ENCODE results near the gene OGA.

OGA gene

GRCh38 chr10:101816376-101816775 lies 1.9 kb downstream of the OGA start:
- no peak for TF ChIP-seq SNAI2 (CRISPR knock-in tag; IDR thresholded peaks at IDR 0.05)
- no peak for TF ChIP-seq ZFP3 (CRISPR knock-in tag; IDR thresholded peaks at IDR 0.05)
- TF ChIP-seq ZFP30 (CRISPR knock-in tag; IDR thresholded peaks at IDR 0.05): no peak
- TF ChIP-seq ZNF70 (CRISPR knock-in tag; IDR thresholded peaks at IDR 0.05): no peak
- TF ChIP-seq TCF4 (CRISPR knock-in tag; IDR thresholded peaks at IDR 0.05; ENCODE audit: borderline replicate concordance): no peak
- TF ChIP-seq OSR1 (CRISPR knock-in tag; IDR thresholded peaks at IDR 0.05): no peak
- no peak for TF ChIP-seq PATZ1 (CRISPR knock-in tag; IDR thresholded peaks at IDR 0.05; ENCODE audit: borderline replicate concordance)
- TF ChIP-seq ZNF8 (CRISPR knock-in tag; IDR thresholded peaks at IDR 0.05): no peak
- no peak for TF ChIP-seq PPARA (CRISPR knock-in tag; IDR thresholded peaks at IDR 0.05; ENCODE audit: borderline replicate concordance)
- TF ChIP-seq CREB5 (CRISPR knock-in tag; IDR thresholded peaks at IDR 0.05; ENCODE audit: low read depth): no peak
- TF ChIP-seq TOX (CRISPR knock-in tag; IDR thresholded peaks at IDR 0.05; ENCODE audit: borderline replicate concordance): no peak
- no peak for TF ChIP-seq BACH2 (CRISPR knock-in tag; IDR thresholded peaks at IDR 0.05; ENCODE audit: borderline replicate concordance)
- TF ChIP-seq ZNF565 (CRISPR knock-in tag; conservative IDR thresholded peaks at IDR 0.05; ENCODE audit: low read depth): no peak
- TF ChIP-seq CSDC2 (CRISPR knock-in tag; IDR thresholded peaks at IDR 0.05): no peak
- no peak for TF ChIP-seq ESRRG (CRISPR knock-in tag; IDR thresholded peaks at IDR 0.05)
- no peak; the same call in 1 of the 2 replicates for TF ChIP-seq CSRNP3 (CRISPR knock-in tag; IDR thresholded peaks at IDR 0.05)
- TF ChIP-seq ISL1 (CRISPR knock-in tag; IDR thresholded peaks at IDR 0.05): no peak
- no peak for TF ChIP-seq ZC3H10 (CRISPR knock-in tag; IDR thresholded peaks at IDR 0.05)
- ATAC-seq: no peak

GRCh38 chr10:101814466-101815071 lies 3.7 kb downstream of the OGA start:
- TF ChIP-seq PATZ1 (CRISPR knock-in tag; IDR thresholded peaks at IDR 0.05; ENCODE audit: borderline replicate concordance) (no peak), ZNF565 (CRISPR knock-in tag; conservative IDR thresholded peaks at IDR 0.05; ENCODE audit: low read depth) (no peak), POU6F1 (CRISPR knock-in tag; IDR thresholded peaks at IDR 0.05; ENCODE audit: borderline replicate concordance, low read depth) (no peak), ISL1 (CRISPR knock-in tag; IDR thresholded peaks at IDR 0.05) (no peak), TOX (CRISPR knock-in tag; IDR thresholded peaks at IDR 0.05; ENCODE audit: borderline replicate concordance) (no peak), TSHZ2 (CRISPR knock-in tag; IDR thresholded peaks at IDR 0.05) (no peak), GLIS3 (CRISPR knock-in tag; IDR thresholded peaks at IDR 0.05) (no peak), TCF4 (CRISPR knock-in tag; IDR thresholded peaks at IDR 0.05; ENCODE audit: borderline replicate concordance) (no peak), ZC3H10 (CRISPR knock-in tag; IDR thresholded peaks at IDR 0.05) (no peak), BACH2 (CRISPR knock-in tag; IDR thresholded peaks at IDR 0.05; ENCODE audit: borderline replicate concordance) (no peak), ARNTL (CRISPR knock-in tag; IDR thresholded peaks at IDR 0.05; ENCODE audit: borderline replicate concordance, low read depth) (no peak), ZFP30 (CRISPR knock-in tag; IDR thresholded peaks at IDR 0.05) (no peak), ZFP3 (CRISPR knock-in tag; IDR thresholded peaks at IDR 0.05) (no peak), ZNF8 (CRISPR knock-in tag; IDR thresholded peaks at IDR 0.05) (no peak)
- ATAC-seq: no peak
